OCI-LY3 (cell line): ENCODE results near the gene KCNN2.

Experiments
- CTCF ChIP-seq: fragments of 200-600, 300-600 bp; sonication (generic); IDR thresholded peaks from 2 replicates; pipeline ENCODE4 v1.5.1; 2014; ENCODE audit warnings: antibody characterized with exemption, low read length, low read depth
- EZH2phosphoT487 ChIP-seq: fragments of 200-600 bp; shearing (Covaris generic); IDR thresholded peaks from 2 replicates; pipeline ENCODE4 v1.6.1; 2018; ENCODE audit warnings: antibody characterized with exemption, mixed run types, low read depth

DNA sequence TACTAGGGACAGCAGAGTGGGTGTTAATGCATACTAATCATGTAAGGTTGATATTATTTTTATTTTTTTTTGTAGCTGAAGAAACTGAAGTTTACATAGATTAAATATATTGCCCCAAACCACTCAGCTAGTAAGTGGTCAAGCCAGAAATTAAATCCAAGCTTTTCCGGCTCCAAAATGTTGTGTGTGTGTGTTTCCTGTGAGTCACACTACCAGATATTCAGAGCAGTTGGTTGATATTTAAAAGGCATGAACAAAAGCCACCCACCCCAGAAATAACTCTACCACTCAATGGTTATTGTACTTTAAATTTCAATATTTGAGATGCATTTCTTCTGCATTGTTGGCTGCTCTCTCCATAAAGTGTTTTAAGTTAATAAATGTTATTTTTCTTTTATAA is 29.5 kb downstream of the KCNN2 start:
- TF ChIP-seq CTCF (no peak), EZH2phosphoT487 (no peak)
